ENCODE data around the gene GLG1.
"Not testable (repeated sequence)": the region's sequence is repeated elsewhere in the genome, so short reads cannot be mapped to it uniquely, and the experiment has no call there.

DNA sequence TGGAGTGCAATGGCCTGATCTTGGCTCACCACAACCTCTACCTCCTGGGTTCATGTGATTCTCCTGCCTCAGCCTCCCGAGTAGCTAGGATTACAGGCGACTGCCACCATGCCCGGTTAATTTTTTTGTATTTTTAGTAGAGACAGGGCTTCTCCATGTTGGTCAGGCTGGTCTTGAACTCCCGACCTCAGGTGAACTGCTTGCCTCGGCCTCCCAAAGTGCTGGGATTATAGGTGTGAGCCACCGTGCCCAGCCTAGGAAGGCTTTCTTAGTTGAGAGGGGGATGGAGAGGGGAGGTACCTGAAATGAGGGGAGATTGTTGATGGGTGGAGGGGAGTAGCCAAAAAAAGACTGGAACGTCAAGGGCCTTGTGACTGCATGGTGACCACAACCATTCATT is 193.0 kb downstream of the GLG1 start:
- not testable (repeated sequence) for TF ChIP-seq POLR2A (IDR thresholded peaks at IDR 0.05; ENCODE audit: low read depth, low read length); POLR2AphosphoS5 (IDR thresholded peaks at IDR 0.05; ENCODE audit: low read depth, low read length); TAF1 (IDR thresholded peaks at IDR 0.05; ENCODE audit: borderline replicate concordance, low read depth, low read length)
